Gastrocnemius medialis (tissue), 4 donors: ENCODE data around the gene REXO5.

Experiments
- POLR2A ChIP-seq, 2 donors: fragments of 450-650 bp; IDR thresholded peaks; one replicate each; pipeline ENCODE4 v1.6.1; 2017; ENCODE audit warnings: antibody characterized with exemption in 2 of 2, mild to moderate bottlenecking in 2 of 2, moderate library complexity in 2 of 2
- TF ChIP-seq, protein P1 (sequence below), 5 experiments: fragments of 450-650 bp in 3 of 5; fragments of 200-600 bp in 2 of 5; sonication (generic) in 2 of 5; IDR thresholded peaks in 4 of 5; conservative IDR thresholded peaks in 1 of 5; 1 replicate in 4 of 5; 2 replicates in 1 of 5; pipeline ENCODE4 v1.5.1; 2016 to 2019; ENCODE audit warnings: antibody characterized with exemption in 5 of 5, mild to moderate bottlenecking in 3 of 5, moderate library complexity in 3 of 5

DNA sequence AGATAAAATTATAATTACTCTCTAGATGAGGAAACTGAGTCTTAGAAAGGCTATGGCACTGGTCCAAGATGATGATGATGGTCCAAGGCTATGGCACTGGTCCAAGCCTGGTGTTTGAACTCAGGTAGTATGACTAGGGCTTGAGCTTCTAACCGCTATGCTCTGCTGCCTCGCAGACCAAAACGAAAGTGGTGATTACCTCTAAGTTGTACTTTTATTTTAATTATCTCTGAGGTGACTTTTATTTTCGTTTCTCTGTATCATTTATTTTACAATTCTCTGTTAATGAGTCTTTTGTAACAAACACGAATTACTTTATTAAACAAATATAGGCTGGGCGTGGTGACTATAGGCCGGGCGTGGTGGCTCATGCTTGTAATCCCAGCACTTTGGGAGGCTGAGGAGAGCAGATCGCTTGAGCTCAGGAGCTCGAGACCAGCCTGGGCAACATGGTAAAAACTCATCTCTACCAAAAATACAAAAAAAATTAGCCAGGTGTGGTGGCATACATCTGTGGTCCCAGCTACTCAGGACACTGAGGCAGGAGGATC, 5.6 kb downstream of the REXO5 start:
- TF ChIP-seq, protein P1, sequence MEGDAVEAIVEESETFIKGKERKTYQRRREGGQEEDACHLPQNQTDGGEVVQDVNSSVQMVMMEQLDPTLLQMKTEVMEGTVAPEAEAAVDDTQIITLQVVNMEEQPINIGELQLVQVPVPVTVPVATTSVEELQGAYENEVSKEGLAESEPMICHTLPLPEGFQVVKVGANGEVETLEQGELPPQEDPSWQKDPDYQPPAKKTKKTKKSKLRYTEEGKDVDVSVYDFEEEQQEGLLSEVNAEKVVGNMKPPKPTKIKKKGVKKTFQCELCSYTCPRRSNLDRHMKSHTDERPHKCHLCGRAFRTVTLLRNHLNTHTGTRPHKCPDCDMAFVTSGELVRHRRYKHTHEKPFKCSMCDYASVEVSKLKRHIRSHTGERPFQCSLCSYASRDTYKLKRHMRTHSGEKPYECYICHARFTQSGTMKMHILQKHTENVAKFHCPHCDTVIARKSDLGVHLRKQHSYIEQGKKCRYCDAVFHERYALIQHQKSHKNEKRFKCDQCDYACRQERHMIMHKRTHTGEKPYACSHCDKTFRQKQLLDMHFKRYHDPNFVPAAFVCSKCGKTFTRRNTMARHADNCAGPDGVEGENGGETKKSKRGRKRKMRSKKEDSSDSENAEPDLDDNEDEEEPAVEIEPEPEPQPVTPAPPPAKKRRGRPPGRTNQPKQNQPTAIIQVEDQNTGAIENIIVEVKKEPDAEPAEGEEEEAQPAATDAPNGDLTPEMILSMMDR (IDR thresholded peaks at IDR 0.05 in 4 of 5, conservative IDR thresholded peaks at IDR 0.05 in 1 of 5): no peak
- no peak for TF ChIP-seq POLR2A (IDR thresholded peaks at IDR 0.05)
